SK-N-SH (cell line): Measurements from ENCODE around the gene DDX46. TPM values are rescaled to one million over a fixed set of nuclear protein-coding genes. Genes with fewer than 3 reads are reported as not detected.

Experiments
- CTCF ChIA-PET: fragments of 300-600, 350-600 bp; formaldehyde crosslinking; extraction: SDS; loops from one replicate; lab custom pipeline; 2021; lab: Yijun Ruan, JAX
- POLR2A ChIA-PET: fragments of 350-600 bp; sonication (Branson Sonifier 250); formaldehyde crosslinking; extraction: SDS; loops from one replicate; lab custom pipeline; 2020; ENCODE audit warnings: antibody characterized with exemption, inconsistent platforms; lab: Yijun Ruan, JAX
- DNase-seq: peaks from one replicate; pipeline ENCODE4 v3.0.0; 2012
- H2AFZ ChIP-seq: fragments of 200-600 bp; sonication (generic); 2 replicates; pipeline ENCODE4 v1.8.1; 2016; ENCODE audit warnings: antibody characterized with exemption, mild to moderate bottlenecking, low read depth
- H3F3A ChIP-seq: fragments of 200-600 bp; sonication (generic); replicated peaks from 2 replicates; pipeline ENCODE3; 2016; ENCODE audit warnings: antibody characterized with exemption, mild to moderate bottlenecking; ENCODE audit not compliant: insufficient read depth
- H3K27ac ChIP-seq, 2 experiments: fragments of 200-500 bp in 1 of 2; fragments of 200-600 bp in 1 of 2; sonication (Bioruptor generic) in 1 of 2; sonication (generic), shearing (Covaris generic) in 1 of 2; 2 replicates each; pipeline versions ENCODE4 v1.5.1 to v1.6.1; 2014 to 2016; ENCODE audit warnings: low read depth in 2 of 2, inconsistent platforms in 1 of 2, low read length in 1 of 2, mild to moderate bottlenecking in 1 of 2, mixed read lengths in 1 of 2
- H3K27me3 ChIP-seq: fragments of 200-600 bp; sonication (generic), shearing (Covaris generic); 2 replicates; pipeline ENCODE4 v1.6.1; 2016; ENCODE audit warnings: mixed run types; ENCODE audit not compliant: insufficient read depth
- H3K36me3 ChIP-seq, 2 experiments: fragments of 200-500 bp in 1 of 2; fragments of 200-600 bp in 1 of 2; sonication (Bioruptor generic) in 1 of 2; sonication (generic) in 1 of 2; replicated peaks in 1 of 2; 2 replicates each; pipeline versions ENCODE3 to v1.5.1; 2014 to 2016; ENCODE audit warnings: low read length in 1 of 2, mild to moderate bottlenecking in 1 of 2; ENCODE audit not compliant: insufficient read depth in 2 of 2, control insufficient read depth in 1 of 2
- H3K4me1 ChIP-seq, 2 experiments: fragments of 200-500 bp in 1 of 2; fragments of 200-600 bp in 1 of 2; sonication (Bioruptor generic) in 1 of 2; sonication (generic), shearing (Covaris generic) in 1 of 2; 2 replicates each; pipeline versions ENCODE4 v1.5.1 to v1.6.1; 2014 to 2016; ENCODE audit warnings: low read depth in 1 of 2, low read length in 1 of 2, mixed run types in 1 of 2; ENCODE audit not compliant: insufficient read depth in 2 of 2, control insufficient read depth in 1 of 2
- H3K4me2 ChIP-seq: fragments of 200-600 bp; sonication (generic), shearing (Covaris generic); 2 replicates; pipeline ENCODE4 v1.6.1; 2017; ENCODE audit warnings: mixed run types
- H3K4me3 ChIP-seq, 2 experiments: fragments of 200-500 bp in 1 of 2; fragments of 200-600 bp in 1 of 2; sonication (Bioruptor generic) in 1 of 2; sonication (generic), shearing (Covaris generic) in 1 of 2; 2 replicates each; pipeline versions ENCODE4 v1.5.1 to v1.8.1; 2014 to 2016; ENCODE audit warnings: low read depth in 2 of 2, inconsistent platforms in 1 of 2, low read length in 1 of 2, mild to moderate bottlenecking in 1 of 2, mixed read lengths in 1 of 2, moderate library complexity in 1 of 2
- H3K79me2 ChIP-seq: fragments of 200-600 bp; sonication (generic); 2 replicates; pipeline ENCODE4 v1.8.1; 2017; ENCODE audit warnings: mild to moderate bottlenecking; ENCODE audit not compliant: insufficient read depth
- H3K9ac ChIP-seq: fragments of 200-600 bp; sonication (generic); 2 replicates; pipeline ENCODE4 v1.6.1; 2017; ENCODE audit warnings: mixed run types
- H3K9me2 ChIP-seq: fragments of 200-600 bp; sonication (generic); 2 replicates; pipeline ENCODE4 v1.6.1; 2017; ENCODE audit warnings: mixed run types
- H3K9me3 ChIP-seq: fragments of 200-600 bp; sonication (generic); 2 replicates; pipeline ENCODE4 v1.6.1; 2017; ENCODE audit warnings: mixed run types, mild to moderate bottlenecking, moderate library complexity
- H4K20me1 ChIP-seq: fragments of 200-600 bp; sonication (generic); 2 replicates; pipeline ENCODE4 v1.6.1; 2017; ENCODE audit warnings: mild to moderate bottlenecking, mixed run types; ENCODE audit not compliant: insufficient read depth
- CHD2 ChIP-seq: fragments of 150-350 bp; IDR thresholded peaks from 2 replicates; pipeline ENCODE4 v1.6.1; 2018; ENCODE audit warnings: low read length; ENCODE audit not compliant: partially characterized antibody
- CTCF ChIP-seq: fragments of 200-600 bp; sonication (generic); IDR thresholded peaks from 2 replicates; pipeline ENCODE4 v1.6.1; 2017; ENCODE audit warnings: antibody characterized with exemption, mild to moderate bottlenecking, moderate library complexity
- ELF1 ChIP-seq: IDR thresholded peaks from 2 replicates; pipeline ENCODE4 v1.4.0; 2012
- EP300 ChIP-seq, 2 experiments: IDR thresholded peaks; 2 replicates each; pipeline versions ENCODE4 v1.4.0 to v1.6.1; 2012; ENCODE audit warnings: borderline replicate concordance in 1 of 2, low read depth in 1 of 2, low read length in 1 of 2
- JUND ChIP-seq: IDR thresholded peaks from 2 replicates; pipeline ENCODE4 v1.4.0; 2012
- MEF2A ChIP-seq: IDR thresholded peaks from 2 replicates; pipeline ENCODE4 v1.4.0; 2012; ENCODE audit warnings: low read depth, borderline replicate concordance
- NFIC ChIP-seq: IDR thresholded peaks from 2 replicates; pipeline ENCODE4 v1.4.0; 2012; ENCODE audit warnings: borderline replicate concordance
- PBX3 ChIP-seq: IDR thresholded peaks from 2 replicates; pipeline ENCODE4; 2012
- POLR2AphosphoS5 ChIP-seq: IDR thresholded peaks from 2 replicates; pipeline ENCODE4 v1.6.1; 2012; ENCODE audit warnings: low read depth, low read length
- RAD21 ChIP-seq: IDR thresholded peaks from 2 replicates; pipeline ENCODE4 v1.6.1; 2012; ENCODE audit warnings: mild to moderate bottlenecking, low read length
- RCOR1 ChIP-seq: fragments of 150-350 bp; IDR thresholded peaks from 2 replicates; pipeline ENCODE4 v1.6.1; 2017; ENCODE audit warnings: antibody characterized with exemption, low read length
- RFX5 ChIP-seq: IDR thresholded peaks from 2 replicates; pipeline ENCODE4 v1.6.1; 2012; ENCODE audit warnings: mild to moderate bottlenecking, improper control_type of control experiment, low read length
- TCF12 ChIP-seq: IDR thresholded peaks from 2 replicates; pipeline ENCODE4 v1.4.0; 2012
- YY1 ChIP-seq: IDR thresholded peaks from 2 replicates; pipeline ENCODE4 v1.4.0; 2012; ENCODE audit warnings: low read depth, mild to moderate bottlenecking
- WGBS: methylation state at CpG from one replicate; pipeline ENCODE4 v1.1.6; 2017; ENCODE audit warnings: low lambda C conversion rate; 5-methylcytosine and 5-hydroxymethylcytosine counted together
- polyA plus RNA-seq, 3 experiments: library from polyadenylated mRNA; depleted of rRNA; stranded (reverse); fragments of >200 nt; gene quantifications; 2 replicates each; pipeline ENCODE4 v1.2.3, GENCODE V29; 2012

DDX46 gene
- polyA plus RNA-seq, 1 of the 3 experiments (the other 2 are of a cell fraction): 20.3 TPM

GRCh38 chr5:134864707-134865106 lies 106.1 kb downstream of the DDX46 start:
- POLR2A ChIA-PET: no interaction called here

GRCh38 chr5:134873494-134873893 lies 114.9 kb downstream of the DDX46 start:
- H3K4me3 ChIP-seq: no peak overlapping the region
- WGBS: 96% methylated on average over 6 of the region's 6 CpGs
- CTCF ChIA-PET: interaction anchor here (1.3 to 3.4 kb wide), 5 partner anchors 11 to 116 kb away, joined by 3 to 18 read pairs (median 5); partner anchors contain the start of gene PCBD2
- no peaks in the 10 kb centered on the region for H4K20me1 ChIP-seq
- H3K79me2 ChIP-seq: peaks cover 32% of the 10 kb centered on the region
- no peaks in the 10 kb centered on the region for H3K9me2 ChIP-seq
- H2AFZ ChIP-seq: peak overlapping the region; percentile 99
- peaks cover 19% of the 10 kb centered on the region for H3F3A ChIP-seq
- no peaks in the 10 kb centered on the region for H3K27me3 ChIP-seq
- H3K9ac ChIP-seq: peak overlapping the region; percentile 92; the same call in 1 of the 2 replicates
- no peak for TF ChIP-seq ELF1
- TF ChIP-seq POLR2AphosphoS5: no peak
- no peak for TF ChIP-seq RCOR1
- no peak for TF ChIP-seq EP300 (IDR thresholded peaks at IDR 0.05; ENCODE audit: borderline replicate concordance in 1 of 2, low read depth in 1 of 2, low read length in 1 of 2)
- no peak for TF ChIP-seq MEF2A
- TF ChIP-seq JUND: no peak
- TF ChIP-seq TCF12: no peak
- TF ChIP-seq YY1: no peak
- TF ChIP-seq CTCF: no peak
- no peak for TF ChIP-seq PBX3
- no peak for TF ChIP-seq RFX5
- no peak for TF ChIP-seq RAD21
- no peak for TF ChIP-seq CHD2
- TF ChIP-seq, all 33 proteins: peak for 0
- Histone ChIP-seq H3K9me3 (no peaks in the 10 kb centered on the region), H3K27ac (peak overlapping the region; percentile 89), H3K4me1 (peaks cover 9 to 22% of the 10 kb centered on the region in 2 experiments; a peak in 2 of 4 replicates), H3K36me3 (peaks cover 0 to 4% of the 10 kb centered on the region in 2 experiments), H3K4me2 (peak overlapping the region; percentile 87)
- POLR2A ChIA-PET: interaction anchor here (0.6 to 1.8 kb wide), 10 partner anchors 10 to 561 kb away, joined by 3 to 17 read pairs (median 6); partner anchors contain the start of genes C5orf24, CAMLG, DDX46 and PCBD2
- DNase-seq: no peak

More at GRCh38 chr5:134864707-134865106, 106.1 kb downstream of the DDX46 start:
- WGBS: 93% methylated on average over 2 of the region's 2 CpGs
- no peaks in the 10 kb centered on the region for H3K79me2 ChIP-seq
- H4K20me1 ChIP-seq: no peaks in the 10 kb centered on the region
- no peaks in the 10 kb centered on the region for H3K9me2 ChIP-seq
- peaks cover 6 to 18% of the 10 kb centered on the region in 2 experiments for H3K36me3 ChIP-seq
- CTCF ChIA-PET: interaction anchor here (1.1 to 1.9 kb wide), 4 partner anchors 9 to 40 kb away, joined by 3 to 5 read pairs (median 4); partner anchors contain the start of gene PCBD2
- no peak overlapping the region for H3K4me2 ChIP-seq
- no peak overlapping the region for H3K27ac ChIP-seq
- H3K4me1 ChIP-seq: no peaks in the 10 kb centered on the region
- H3K4me3 ChIP-seq: no peak overlapping the region
- no peak overlapping the region for H3K9ac ChIP-seq
- H3F3A ChIP-seq: peaks cover 12% of the 10 kb centered on the region
- H2AFZ ChIP-seq: no peak overlapping the region
- TF ChIP-seq POLR2AphosphoS5 (0 out of 2 replicates have a peak, but pooled peaks have one; percentile 7), NFIC (no peak)
- TF ChIP-seq, all 33 proteins: peak for 1
- DNase-seq: no peak
- H3K27me3 ChIP-seq: no peaks in the 10 kb centered on the region
- H3K9me3 ChIP-seq: no peaks in the 10 kb centered on the region
